Panc1 (cell line): ENCODE measurements around the gene RAP1GAP2. TPM values are rescaled to one million over a fixed set of nuclear protein-coding genes. Genes with fewer than 3 reads are reported as not detected.
"Not testable (repeated sequence)": the region's sequence is repeated elsewhere in the genome, so short reads cannot be mapped to it uniquely, and the experiment has no call there.

ENCODE experiments used
- ATAC-seq: fragments of 200-7000 bp; cut with Tn5 transposase; 2 replicates; pipeline ENCODE4 v1.9.1; 2020; ENCODE audit warnings: mild to moderate bottlenecking, moderate library complexity
- BruUV-seq: library from RNA; stranded (reverse); fragments of 400-500 nt; replicated peaks from 2 replicates; lab custom pipeline; 2021; lab: Mats Ljungman, UMichigan
- CTCF ChIA-PET: fragments of 300-600 bp; sonication (Branson Sonifier 250); formaldehyde crosslinking; loops from one replicate; lab custom pipeline; 2022; ENCODE audit warnings: antibody characterized with exemption; lab: Charles Lee
- POLR2A ChIA-PET: fragments of 300-600 bp; sonication (Branson Sonifier 250); formaldehyde crosslinking; loops from one replicate; lab custom pipeline; 2022; ENCODE audit warnings: antibody characterized with exemption; lab: Charles Lee
- DNase-seq: peaks from one replicate; pipeline ENCODE4 v3.0.0-alpha.2; 2010; ENCODE audit warnings: low read depth, low spot score
- H3K27ac ChIP-seq: 2 replicates; pipeline ENCODE4 v1.5.1; 2011; ENCODE audit warnings: mild to moderate bottlenecking, low read length, inconsistent platforms
- H3K27me3 ChIP-seq: fragments of 200-500 bp; sonication (Bioruptor generic); 2 replicates; pipeline ENCODE4 v1.6.0; 2014; ENCODE audit warnings: low read length, inconsistent platforms; ENCODE audit not compliant: control insufficient read depth, insufficient read depth
- H3K36me3 ChIP-seq: fragments of 200-500 bp; sonication (Bioruptor generic); 2 replicates; pipeline ENCODE4 v1.5.1; 2014; ENCODE audit warnings: inconsistent platforms, mild to moderate bottlenecking, low read length, moderate library complexity; ENCODE audit not compliant: control insufficient read depth, insufficient read depth
- H3K4me1 ChIP-seq: 2 replicates; pipeline ENCODE4 v1.5.1; 2011; ENCODE audit warnings: inconsistent platforms, mild to moderate bottlenecking, low read length, moderate library complexity; ENCODE audit not compliant: control insufficient read depth, insufficient read depth
- H3K4me3 ChIP-seq, 2 experiments: 2 replicates each; pipeline ENCODE4 v1.5.1; 2011 to 2012; ENCODE audit warnings: low read depth in 2 of 2, low read length in 2 of 2, mild to moderate bottlenecking in 2 of 2, inconsistent platforms in 1 of 2, moderate library complexity in 1 of 2
- H3K9me3 ChIP-seq: fragments of 200-500 bp; sonication (Bioruptor generic); 2 replicates; pipeline ENCODE4 v1.5.1; 2014; ENCODE audit warnings: low read depth, mild to moderate bottlenecking, inconsistent platforms, low read length, moderate library complexity; ENCODE audit not compliant: control insufficient read depth, insufficient read depth
- POLR2AphosphoS5 ChIP-seq: IDR thresholded peaks from 2 replicates; pipeline ENCODE4 v1.6.1; 2012; ENCODE audit warnings: mild to moderate bottlenecking, low read depth, low read length, moderate library complexity
- SIN3A ChIP-seq: IDR thresholded peaks from 2 replicates; pipeline ENCODE4 v1.6.1; 2012; ENCODE audit warnings: low read depth, mild to moderate bottlenecking, low read length, moderate library complexity, borderline replicate concordance; ENCODE audit not compliant: insufficient read depth
- TCF7L2 ChIP-seq: IDR thresholded peaks from 2 replicates; pipeline ENCODE4 v1.6.1; 2011; ENCODE audit warnings: mild to moderate bottlenecking, low read depth, low read length, inconsistent platforms
- in situ Hi-C: cut with HindIII; loops from 2 replicates; pipeline ENCODE4 v1.10.0; 2016; ENCODE audit warnings: low sequenced_read_pairs, low pct_unique_long_range_greater_than_20kb
- intact Hi-C: fragments of 100-400 bp; cut with micrococcal nuclease; formaldehyde crosslinking; loops from one replicate; pipeline ENCODE4 v1.10.0; 2022; ENCODE audit not compliant: unreplicated experiment
- total RNA-seq: library from RNA; stranded (reverse); gene quantifications from one replicate; pipeline ENCODE4 v1.2.1, GENCODE V29; 2021; ENCODE audit not compliant: unreplicated experiment
- TF ChIP-seq, protein P1 (sequence below): fragments of 450-650 bp; IDR thresholded peaks from 2 replicates; pipeline ENCODE4 v1.5.1; 2017; ENCODE audit warnings: mild to moderate bottlenecking
- TF ChIP-seq, protein P2 (sequence below), 2 experiments: IDR thresholded peaks; 2 replicates each; pipeline ENCODE4 v1.6.1; 2011 to 2012; ENCODE audit warnings: low read depth in 2 of 2, control low read depth in 1 of 2, low read length in 1 of 2, mild to moderate bottlenecking in 1 of 2, moderate library complexity in 1 of 2; ENCODE audit not compliant: insufficient read depth in 1 of 2

The RAP1GAP2 gene
- total RNA-seq, 1 experiment from 2014 or later: 10.0 TPM

DNA sequence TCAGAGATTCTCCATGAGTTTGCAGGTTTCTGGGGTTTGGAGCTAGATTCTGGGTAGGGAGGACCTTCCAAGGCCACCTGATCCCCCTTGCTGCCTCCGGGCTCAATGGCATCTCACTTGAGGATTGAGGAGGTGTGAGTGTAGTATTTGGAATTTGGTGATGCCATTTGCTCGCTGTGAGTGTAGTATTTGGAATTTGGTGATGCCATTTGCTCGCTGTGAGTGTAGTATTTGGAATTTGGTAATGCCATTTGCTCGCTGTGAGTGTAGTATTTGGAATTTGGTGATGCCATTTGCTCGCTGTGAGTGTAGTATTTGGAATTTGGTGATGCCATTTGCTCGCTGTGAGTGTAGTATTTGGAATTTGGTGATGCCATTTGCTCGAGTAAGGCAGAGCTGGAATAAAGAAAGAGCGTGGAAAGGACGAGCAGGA is 202.2 kb downstream of the RAP1GAP2 start:
- CTCF ChIA-PET, BruUV-seq, in situ Hi-C loops, H3K36me3 ChIP-seq, H3K4me1 ChIP-seq, POLR2A ChIA-PET, H3K27me3 ChIP-seq, H3K4me3 ChIP-seq, ATAC-seq, H3K27ac ChIP-seq, intact Hi-C loops, H3K9me3 ChIP-seq: not testable (repeated sequence)
- peak; percentile 30 for DNase-seq

DNA sequence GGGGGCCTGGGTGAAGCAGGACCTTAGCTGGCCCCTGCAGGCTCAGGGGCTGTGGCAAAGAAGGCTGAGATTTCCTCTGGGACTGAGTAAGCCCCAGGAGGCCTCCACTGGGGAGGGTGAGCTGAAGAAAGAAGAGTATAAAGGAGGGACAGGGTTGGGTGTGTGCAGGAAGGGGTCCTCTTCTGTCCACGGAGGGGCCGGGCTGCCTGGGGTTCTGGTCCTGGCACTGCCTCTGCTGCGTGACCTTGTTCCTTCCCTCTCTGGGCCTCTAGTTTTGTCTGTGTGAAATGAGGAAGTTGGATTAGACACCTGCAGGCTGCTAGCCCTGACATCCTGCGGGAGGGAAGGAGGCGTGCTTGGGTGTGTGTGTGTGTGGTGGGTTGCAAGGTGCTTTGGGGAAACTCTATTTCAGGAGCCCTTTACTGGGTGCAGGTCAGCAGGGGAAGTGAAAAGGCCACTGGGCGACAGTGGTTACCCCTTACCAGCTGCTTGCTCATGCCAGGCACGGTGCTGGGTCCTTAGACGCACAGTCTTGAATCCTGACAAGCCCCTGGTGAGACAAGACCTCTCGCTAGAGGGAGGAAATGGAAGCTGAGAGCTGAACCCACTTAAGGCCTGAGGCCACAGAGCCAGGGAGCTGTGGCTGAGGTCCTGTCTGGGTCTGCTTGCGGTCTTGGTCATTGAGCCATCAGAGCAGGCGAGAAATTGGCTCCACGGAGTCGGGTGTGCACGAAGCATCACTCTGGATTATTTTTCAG is 206.5 kb downstream of the RAP1GAP2 start:
- ChIA-PET CTCF (no interaction called here), POLR2A (no interaction called here)
- ATAC-seq: peak; percentile 52; the same call in 1 of the 2 replicates
- H3K4me3 ChIP-seq: no peak overlapping the region
- intact Hi-C loops (no loop called here), in situ Hi-C loops (no loop called here)
- no peaks in the 10 kb centered on the region for H3K9me3 ChIP-seq
- TF ChIP-seq SIN3A (no peak), POLR2AphosphoS5 (no peak), TCF7L2 (no peak)
- TF ChIP-seq, protein P1, sequence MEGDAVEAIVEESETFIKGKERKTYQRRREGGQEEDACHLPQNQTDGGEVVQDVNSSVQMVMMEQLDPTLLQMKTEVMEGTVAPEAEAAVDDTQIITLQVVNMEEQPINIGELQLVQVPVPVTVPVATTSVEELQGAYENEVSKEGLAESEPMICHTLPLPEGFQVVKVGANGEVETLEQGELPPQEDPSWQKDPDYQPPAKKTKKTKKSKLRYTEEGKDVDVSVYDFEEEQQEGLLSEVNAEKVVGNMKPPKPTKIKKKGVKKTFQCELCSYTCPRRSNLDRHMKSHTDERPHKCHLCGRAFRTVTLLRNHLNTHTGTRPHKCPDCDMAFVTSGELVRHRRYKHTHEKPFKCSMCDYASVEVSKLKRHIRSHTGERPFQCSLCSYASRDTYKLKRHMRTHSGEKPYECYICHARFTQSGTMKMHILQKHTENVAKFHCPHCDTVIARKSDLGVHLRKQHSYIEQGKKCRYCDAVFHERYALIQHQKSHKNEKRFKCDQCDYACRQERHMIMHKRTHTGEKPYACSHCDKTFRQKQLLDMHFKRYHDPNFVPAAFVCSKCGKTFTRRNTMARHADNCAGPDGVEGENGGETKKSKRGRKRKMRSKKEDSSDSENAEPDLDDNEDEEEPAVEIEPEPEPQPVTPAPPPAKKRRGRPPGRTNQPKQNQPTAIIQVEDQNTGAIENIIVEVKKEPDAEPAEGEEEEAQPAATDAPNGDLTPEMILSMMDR: no peak
- TF ChIP-seq, protein P2, sequence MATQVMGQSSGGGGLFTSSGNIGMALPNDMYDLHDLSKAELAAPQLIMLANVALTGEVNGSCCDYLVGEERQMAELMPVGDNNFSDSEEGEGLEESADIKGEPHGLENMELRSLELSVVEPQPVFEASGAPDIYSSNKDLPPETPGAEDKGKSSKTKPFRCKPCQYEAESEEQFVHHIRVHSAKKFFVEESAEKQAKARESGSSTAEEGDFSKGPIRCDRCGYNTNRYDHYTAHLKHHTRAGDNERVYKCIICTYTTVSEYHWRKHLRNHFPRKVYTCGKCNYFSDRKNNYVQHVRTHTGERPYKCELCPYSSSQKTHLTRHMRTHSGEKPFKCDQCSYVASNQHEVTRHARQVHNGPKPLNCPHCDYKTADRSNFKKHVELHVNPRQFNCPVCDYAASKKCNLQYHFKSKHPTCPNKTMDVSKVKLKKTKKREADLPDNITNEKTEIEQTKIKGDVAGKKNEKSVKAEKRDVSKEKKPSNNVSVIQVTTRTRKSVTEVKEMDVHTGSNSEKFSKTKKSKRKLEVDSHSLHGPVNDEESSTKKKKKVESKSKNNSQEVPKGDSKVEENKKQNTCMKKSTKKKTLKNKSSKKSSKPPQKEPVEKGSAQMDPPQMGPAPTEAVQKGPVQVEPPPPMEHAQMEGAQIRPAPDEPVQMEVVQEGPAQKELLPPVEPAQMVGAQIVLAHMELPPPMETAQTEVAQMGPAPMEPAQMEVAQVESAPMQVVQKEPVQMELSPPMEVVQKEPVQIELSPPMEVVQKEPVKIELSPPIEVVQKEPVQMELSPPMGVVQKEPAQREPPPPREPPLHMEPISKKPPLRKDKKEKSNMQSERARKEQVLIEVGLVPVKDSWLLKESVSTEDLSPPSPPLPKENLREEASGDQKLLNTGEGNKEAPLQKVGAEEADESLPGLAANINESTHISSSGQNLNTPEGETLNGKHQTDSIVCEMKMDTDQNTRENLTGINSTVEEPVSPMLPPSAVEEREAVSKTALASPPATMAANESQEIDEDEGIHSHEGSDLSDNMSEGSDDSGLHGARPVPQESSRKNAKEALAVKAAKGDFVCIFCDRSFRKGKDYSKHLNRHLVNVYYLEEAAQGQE (IDR thresholded peaks at IDR 0.05; ENCODE audit: insufficient read depth in 1 of 2, low read depth in 2 of 2, low read length in 1 of 2): no peak
- no peaks in the 10 kb centered on the region for H3K36me3 ChIP-seq
- H3K27ac ChIP-seq: no peak overlapping the region
- H3K27me3 ChIP-seq: no peaks in the 10 kb centered on the region
- peaks cover 11% of the 10 kb centered on the region for H3K4me1 ChIP-seq
- DNase-seq: no peak
- no TSS peak for BruUV-seq
